DMS53 (cell line): Measurements from ENCODE around the gene TRABD2B.

Source experiments
- DNase-seq: peaks from one replicate; lab custom pipeline; 2025; lab: John Stamatoyannopoulos, UW

The TRABD2B gene

DNA sequence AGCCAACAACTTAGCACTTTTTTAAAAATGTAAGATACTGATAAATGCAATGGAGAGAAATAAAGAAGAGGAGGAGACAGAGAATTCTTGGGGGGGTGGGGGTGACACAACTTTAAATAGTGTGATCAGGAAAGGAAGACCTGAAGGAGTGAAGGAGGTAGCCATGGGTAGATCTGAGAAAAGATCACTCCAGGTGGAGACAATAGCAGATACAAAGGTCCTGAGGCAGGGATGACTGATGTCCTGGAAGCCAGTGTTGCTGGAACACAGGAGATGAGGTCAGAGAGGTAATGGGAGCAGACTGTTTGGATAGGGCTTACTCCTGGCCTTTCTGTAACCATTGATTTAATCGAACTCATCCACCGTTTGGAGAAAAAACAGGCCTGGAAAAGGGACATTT lies 24.6 kb upstream of the TRABD2B start:
- DNase-seq: peak; percentile 33

DNA sequence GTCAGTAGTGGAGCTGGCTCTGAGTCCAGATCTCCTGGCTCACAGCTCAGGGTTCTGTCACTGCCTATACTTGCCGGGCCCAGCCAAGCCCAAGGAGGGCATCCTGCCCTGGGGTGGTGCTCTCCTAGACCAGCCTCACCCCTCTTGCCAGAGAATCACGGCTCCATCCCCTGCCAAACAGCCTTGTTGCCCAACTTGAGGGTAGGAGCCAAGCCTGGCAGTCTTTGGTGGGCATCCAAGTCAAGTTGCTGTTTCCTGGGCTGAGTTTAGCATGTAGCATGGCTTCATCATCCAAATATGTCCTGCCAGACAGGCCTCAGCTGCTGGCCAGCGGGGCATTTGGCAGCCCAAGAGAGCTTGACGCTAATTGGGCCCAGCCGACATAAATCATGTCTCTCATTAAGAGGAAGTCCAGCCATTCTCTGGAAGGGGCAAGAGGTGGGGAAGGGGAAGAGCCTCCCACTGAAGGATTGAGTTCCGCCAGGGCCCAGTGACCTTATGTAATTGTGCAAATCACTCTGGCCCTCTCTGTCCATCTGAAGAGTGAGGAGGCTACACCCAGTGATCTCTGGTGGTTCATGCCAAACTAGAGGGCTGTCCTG lies 22.6 kb upstream of the TRABD2B start:
- DNase-seq: no peak

DNA sequence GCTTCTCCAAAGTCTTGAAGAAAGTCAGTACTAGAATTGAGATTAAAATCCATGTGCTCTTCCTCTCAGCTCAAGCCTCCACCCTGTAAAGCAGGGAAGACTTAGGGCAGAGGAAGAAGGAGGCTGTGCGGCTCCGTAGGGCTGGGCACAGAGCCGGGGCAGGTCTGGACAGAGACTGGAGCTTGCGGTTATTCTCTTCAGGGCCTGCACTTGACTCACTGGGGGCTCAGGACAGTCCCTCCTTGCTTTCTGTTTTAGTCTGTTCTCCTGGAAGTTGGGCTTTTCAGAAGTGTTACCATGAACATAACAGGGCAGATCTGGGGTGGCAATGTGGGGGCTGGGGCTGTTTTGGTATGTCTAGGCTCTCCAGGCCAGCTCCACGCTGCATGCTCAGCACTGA lies 21.6 kb upstream of the TRABD2B start:
- DNase-seq: no peak

DNA sequence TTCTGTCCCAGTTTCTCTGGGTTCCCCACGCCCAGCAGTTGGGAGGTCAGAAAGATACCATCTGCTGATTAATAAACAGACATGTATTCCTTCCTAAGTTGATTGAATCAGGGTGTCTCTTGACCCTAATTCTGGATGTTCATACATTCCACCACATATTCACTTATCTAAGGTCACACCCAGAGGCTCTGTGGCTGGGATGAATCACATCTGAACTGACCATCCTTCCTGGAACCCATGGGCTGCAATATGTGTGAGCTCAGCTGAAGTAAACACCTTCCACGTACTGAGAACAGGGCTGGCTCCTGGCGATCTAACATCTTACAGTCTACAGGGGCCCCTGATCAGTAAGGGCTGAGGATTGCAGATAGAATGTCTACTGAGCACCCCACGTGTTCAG lies 20.5 kb upstream of the TRABD2B start:
- DNase-seq: no peak

DNA sequence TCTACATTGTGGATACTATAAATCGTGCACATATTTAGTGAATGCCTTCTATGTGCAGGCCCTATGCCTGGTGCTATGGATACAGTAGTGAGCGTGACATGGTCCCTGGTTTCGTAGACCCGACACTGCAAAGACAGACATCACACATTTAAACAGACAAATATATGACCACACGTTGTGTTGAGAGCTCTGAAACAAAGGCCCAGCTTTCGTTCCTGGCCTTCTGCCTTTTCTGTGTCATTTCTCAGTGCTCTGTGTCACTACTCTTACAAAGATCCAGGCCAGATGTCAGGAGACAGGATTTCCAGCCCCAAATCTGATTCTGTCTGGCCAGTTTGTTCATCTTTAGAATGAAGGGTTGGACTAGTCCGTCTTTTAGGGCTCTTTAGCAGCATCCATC lies 19.3 kb upstream of the TRABD2B start:
- DNase-seq: no peak

DNA sequence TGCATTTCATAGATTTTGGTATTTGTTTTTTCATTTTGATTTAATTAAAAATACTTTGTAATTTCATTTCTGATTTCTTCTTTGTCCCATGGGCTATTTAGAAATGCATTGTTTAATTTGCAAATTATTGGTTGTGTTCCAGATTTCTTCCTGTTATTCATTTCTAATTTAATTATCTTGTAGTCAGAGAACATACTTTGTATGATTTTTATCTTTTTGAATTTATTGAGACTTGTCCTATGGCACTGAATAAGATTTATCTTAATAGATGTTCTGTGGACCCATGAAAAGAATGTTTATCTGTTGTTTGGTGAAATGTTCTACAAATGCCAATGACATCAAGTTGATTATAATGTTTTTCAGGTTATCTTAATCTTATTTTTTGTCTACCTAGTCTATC lies 16.1 kb upstream of the TRABD2B start:
- no peak for DNase-seq

DNA sequence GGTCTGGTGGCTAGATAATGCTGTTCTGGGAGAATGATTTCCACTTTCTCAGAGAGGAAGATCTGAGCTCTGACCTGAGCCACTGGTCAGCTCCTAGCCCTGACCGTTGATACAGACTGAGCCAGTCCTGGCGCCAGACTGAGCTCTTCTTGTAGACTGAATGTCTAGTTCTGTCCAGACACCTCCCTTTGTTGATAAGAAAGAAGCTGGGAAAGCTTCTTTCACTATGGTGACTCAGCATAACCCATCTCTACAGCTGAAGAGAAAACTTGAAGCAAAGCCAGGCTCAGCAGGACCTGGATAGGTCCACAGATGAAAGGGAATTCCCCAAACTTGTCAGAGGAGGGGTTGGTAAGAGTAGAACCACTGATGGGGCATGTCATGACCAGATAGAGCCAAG lies 9.9 kb upstream of the TRABD2B start:
- peak; percentile 39 for DNase-seq

DNA sequence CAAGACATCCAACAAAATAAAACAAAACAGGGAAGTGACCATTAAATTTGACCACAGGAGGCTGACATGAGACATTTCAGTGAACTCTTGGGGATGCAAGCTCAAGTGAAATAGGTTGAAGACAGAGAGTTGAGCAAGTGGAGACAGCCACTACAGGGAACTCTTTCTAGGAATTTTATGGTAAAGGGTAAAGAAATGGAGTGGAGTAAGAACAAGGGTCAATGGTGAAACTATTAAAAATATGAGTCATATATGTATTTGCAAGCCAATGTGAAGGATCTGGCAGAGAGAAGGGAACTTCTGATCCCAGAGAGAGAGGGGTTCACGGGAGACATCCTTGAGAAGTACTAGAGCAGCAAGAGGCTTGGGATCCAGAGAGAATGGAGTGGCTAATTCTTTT lies 9.1 kb upstream of the TRABD2B start:
- DNase-seq: no peak

DNA sequence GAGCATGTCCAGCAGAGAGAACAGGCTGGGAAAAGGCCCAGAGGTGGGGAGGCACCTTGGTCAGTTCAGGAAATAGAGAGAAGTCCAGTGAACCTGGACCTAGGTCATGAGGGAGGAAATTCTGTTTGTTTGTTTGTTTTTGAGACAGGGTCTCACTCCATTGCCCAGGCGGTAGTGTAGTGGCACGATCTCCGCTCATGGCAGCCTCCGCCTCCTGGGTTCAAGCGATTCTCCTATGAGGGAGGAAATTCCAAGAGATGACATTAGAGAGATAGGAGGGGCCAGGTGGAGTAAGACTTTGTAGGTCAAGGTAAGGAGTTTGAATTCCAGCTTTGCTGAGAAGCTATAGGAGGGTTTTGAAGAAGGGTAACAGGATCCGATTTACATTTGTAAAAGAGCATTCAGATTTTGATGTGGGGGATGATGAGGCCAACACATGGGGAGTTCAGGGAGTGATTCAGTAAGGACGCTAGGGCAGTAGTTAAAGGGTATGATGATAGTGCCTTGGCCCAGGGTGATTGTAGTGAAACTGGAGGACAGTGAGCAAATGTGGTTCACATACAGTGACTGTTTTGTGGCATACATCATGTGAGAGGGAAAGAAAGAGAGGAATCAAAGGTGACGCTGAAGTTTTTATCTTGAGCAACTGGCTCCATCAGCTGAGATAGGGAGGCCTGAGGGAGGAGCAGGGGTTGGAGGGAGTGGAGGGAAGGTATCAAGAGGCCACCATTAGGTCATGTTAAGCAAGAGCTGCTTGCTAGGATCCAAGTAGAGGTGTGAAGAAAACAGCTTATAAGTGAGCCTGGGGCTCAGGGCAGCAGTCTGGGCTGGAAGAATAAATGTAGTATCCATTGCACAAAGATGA lies 8.3 kb upstream of the TRABD2B start:
- DNase-seq: no peak

DNA sequence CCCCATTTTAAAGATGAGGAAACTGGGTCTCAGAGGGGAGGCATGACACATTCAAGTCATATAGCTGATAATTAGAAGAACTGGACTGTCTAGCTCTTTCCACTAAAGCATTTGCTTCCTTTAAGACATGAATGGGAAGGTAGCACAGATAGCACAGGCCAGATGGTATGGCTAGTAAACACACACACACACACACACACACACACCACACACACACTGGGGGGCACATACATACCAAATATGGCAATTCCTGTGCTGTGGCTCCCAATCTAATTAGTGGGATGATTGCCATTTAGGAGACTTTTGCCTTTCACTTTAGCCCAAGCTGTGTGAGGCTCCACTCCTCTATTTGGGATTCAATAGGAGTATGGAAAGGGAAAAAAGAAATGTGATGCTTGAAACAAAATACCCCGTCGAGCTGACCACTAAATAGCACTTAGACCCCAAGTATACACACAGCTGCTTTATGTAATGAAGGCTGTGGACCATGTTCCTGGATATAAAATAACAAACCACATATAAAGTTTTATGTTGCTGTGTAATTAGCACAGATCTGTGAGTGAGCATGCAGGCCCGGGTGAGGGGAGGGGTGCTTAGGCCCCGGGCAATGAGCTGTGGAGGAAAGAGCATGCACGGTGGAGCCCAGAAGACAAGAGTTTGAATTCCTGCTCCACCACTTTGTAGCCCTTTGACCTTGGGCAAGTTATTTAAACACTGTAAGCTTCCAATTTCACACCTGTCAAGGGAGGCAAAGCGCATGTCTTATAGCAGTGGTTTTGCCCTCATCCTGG lies 6.8 kb upstream of the TRABD2B start:
- peak; percentile 30 for DNase-seq

DNA sequence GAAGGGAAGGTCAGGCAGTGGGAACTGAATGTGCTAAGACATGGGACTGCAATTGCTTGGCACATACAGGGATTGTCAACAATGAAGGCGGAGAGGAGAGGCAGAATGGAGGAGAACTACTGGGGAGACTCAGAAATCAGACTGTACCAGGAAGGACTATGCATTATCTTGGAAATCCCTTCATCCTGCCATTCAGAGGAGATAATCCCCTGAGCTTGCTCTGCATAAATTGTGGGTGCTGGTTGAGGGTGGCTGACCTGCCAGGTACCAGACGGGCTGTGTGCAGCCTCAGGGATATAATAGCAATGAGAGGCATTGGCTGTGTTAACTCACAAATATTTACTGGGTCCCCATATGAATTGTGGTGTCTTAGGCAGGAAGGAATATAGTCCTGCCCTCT lies 5.0 kb upstream of the TRABD2B start:
- no peak for DNase-seq

DNA sequence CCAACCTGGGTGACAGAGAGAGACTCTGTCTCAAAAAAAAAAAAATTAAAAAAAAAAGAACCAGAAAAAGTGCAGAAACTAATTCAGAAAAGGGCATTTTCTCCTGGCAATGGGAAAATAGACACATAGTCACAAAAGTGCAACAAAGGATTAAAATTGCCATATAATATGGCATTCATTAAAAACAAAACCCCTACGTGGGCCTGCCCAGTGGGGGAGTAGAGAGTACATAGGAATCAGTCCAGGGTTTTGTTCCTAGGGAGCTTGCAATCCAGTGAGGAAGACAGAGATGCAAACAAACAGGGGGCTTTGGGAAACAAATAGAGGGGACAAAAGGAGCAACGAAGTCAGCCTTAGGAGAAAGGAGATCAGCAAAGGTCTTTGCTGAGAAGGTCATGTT lies 4.5 kb upstream of the TRABD2B start:
- no peak for DNase-seq

DNA sequence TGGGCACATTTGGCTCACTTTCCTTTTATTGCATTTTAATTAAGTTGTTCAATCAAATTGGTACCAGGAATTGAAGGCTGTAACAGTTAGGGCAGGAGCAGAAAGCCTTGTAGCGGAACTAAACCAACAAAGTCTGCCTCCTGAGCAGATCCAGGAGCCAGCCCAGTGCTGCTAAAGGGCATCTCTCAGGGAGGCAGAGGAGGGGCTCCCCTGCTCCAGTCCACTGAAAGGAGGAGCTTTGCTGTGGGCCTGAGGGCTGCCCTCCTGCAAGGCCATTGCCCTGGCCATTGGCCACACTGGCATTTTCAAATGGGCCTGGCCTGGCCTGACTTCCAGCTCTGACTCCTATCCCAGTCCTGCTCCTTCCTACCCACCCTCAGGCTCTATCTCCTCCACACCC lies 3.7 kb upstream of the TRABD2B start:
- peak; percentile 23 for DNase-seq

DNA sequence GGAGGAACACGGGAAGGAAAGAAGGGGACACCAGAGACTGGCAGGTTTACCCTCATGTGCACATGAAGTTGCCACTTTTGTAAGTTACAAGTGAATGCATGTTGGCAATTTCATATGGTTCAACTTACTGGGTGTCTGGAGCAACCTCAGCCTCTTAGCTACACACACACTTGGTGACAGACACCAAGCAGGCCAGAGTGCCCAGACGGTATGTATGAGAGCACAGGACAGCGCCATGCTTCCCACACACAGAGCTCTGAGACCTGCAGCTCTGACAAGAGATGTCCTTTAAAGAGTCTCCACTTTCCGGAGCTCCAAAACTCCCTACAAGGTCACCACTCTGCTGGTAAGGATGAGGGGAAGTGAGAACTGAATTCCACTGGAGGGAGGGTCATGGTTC lies 1.9 kb upstream of the TRABD2B start:
- no peak for DNase-seq

DNA sequence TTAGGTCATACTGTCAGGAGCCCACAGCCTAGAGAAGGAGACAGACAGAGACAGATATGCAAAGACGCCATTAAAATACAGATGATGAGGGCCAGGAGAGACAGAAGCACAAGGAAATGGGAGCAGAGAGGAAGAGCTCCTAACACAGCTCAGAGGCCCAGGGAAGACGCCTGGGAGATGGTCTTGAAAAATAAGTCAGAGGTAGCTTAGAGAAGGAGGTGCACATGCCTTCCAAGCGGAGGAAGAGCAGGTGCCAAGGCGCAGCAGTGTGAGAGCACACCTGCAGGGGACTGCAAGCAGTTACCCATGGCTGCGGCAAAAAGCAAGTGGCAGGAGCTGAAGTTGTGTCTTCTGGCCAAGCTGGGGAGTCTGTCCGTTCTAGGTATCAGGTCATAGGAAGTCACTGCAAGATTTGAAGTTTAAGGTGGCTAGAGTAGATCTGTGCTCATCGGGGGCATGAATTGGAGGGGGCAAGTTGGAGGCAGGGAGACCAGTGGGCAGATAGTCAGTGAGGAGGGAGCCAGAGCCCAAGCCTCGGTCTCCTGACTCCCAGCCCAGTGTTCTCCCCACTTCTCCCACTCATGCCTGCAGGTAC lies 1.3 kb upstream of the TRABD2B start:
- no peak for DNase-seq

DNA sequence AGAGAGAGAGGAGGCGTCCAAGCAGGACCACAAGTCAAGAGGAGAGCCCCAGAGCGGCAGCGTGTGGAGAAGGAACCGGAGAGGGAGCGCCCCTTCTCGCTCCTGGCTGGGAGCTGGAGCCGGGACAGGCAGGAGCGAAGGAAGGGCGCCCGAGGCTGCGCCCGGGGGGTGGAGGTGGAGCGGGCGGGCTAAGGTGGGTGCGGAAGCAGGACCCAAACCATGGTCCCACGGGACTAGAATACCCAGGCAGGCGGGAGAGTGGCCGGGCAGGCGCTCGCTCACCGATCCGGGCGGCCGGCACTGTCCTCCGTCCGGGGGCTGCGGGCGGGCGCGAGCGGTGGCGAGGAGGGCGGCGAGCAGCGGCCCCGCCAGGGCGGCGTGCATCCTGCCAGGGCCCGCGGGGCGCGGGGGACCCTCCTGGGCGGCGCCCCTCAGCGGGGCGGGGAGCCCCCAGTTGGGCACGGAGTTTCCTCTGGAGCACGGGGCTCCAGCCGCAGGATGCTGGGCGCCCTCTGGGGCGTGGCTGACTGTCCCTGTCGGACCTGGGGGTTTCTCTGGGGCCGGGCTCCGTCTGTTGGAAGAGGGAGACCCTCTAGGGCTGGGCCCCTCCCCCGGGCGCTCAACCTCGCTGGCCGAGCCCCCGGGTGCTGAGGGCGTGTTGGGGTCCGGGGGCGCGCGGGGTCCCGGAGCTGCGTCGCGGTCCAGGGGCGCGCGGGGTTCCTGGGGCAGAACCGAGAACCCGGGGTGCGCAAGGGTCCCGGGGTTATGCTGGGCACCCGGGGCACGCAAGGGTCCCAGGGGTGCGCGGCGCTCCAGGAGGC lies 569 bp downstream of the TRABD2B start:
- DNase-seq: peak; percentile 48

DNA sequence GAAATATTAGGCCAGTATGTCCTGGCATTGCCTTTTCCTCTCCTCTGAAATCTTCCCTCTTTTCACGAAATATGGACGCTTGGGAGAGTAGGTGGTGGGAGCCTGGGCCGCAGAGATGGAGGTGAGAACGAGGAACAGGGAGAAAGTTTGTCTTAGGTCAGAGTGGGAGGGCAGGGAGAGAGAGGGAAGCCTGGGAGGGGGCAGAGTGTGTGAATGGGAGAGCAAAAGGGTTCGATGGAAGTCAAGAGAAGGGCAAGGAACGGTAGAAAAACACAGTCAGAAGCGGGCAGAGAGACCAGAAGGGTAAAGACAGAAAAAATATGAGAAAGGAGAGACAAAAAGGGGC lies 1.2 kb downstream of the TRABD2B start:
- no peak for DNase-seq

DNA sequence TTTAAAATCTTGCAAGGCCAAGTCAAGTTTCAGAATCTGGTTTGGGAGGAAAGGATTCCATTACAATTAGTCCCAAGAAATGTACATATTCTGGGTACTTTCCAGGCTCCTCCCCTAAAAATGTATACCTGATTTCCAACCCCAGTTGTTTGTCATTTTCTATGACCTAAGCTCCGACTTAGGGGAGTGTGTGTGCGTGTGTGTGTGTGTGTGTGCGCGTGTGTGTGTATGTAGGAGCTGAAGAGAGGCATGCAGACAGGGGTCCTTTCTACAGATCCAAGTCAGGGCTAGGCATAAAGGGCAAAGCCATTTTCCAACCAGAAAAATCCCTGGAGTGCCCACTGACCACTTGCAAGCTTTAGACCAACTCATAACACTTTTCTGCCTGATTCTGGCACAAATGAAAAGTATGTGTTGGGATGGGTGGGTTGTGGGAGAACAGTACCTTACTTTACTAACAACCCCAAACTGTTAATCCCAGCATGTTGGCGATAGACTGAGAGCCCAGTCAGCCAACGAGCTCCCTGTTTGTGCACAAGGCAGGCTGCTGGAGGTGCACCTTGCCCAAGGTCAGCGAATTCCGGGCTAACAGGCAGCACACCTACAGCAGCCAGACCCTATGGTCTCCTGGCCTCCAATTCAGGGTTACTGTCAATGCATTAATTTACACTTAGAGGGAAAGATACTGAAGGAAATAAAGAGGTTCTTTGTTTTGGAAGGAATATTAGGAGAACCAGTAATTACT lies 1.7 kb downstream of the TRABD2B start:
- DNase-seq: no peak

DNA sequence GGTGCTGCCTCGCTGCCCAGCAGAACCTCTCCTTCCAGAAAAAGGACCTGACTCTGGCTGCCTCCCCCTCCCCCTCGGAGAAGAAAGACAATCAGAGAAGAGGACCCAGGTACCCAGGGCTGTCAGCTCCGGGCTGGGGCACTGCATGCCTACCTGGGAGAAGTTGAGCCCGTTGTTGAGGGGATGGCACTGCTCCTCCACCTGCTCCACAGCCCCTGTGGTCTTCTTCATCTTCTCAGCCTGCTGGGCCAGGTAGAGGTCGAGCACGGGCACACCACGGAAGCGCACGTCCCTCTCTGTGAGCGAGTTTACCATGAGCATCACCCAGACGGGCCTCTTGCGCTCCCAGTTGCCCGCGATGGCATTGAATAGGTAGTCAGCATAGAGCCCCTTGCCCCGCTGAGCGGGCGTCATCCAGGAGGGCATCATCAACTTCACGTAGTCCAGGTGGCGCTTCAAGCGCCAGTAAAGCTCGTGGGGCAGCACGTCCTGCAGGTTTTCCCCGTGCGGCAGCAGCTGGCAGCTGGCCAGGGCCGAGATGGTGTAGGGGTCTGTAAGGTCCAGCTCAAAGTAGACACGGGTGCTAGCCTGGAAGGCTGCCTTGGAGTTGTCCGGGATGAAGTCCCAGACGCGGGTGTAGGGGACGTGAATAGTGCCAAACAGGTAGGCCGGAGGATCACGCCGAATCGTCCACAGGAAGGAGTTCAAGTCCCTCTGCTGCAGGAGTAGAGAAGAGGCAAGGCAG lies 3.1 kb downstream of the TRABD2B start:
- no peak for DNase-seq

DNA sequence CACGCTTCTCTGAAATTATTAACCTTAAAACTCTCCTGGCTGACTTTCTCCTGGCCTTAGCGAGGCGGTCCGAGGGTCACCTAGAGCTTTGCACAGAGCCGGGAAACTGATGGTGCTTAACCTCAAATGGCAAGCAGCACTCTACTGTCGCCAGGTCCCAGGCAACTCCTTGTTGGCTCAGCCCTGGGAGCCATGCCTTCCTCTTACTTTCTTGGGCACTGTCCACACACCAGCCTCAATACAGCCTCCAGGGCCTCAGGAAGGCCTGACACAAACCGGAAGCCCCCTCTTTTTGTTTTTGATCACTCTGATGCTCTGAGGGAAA lies 3.8 kb downstream of the TRABD2B start:
- no peak for DNase-seq
